Fibroblast of skin of left biceps (primary cell): Measurements from ENCODE around the gene NACC2.
"Not testable (repeated sequence)": the region's sequence is repeated elsewhere in the genome, so short reads cannot be mapped to it uniquely, and the experiment has no call there.

Experiments used
- DNase-seq, 2 experiments: peaks; one replicate each; pipeline ENCODE4 v3.0.0-alpha.2; 2013; ENCODE audit warnings: low read depth in 2 of 2

The NACC2 gene

DNA sequence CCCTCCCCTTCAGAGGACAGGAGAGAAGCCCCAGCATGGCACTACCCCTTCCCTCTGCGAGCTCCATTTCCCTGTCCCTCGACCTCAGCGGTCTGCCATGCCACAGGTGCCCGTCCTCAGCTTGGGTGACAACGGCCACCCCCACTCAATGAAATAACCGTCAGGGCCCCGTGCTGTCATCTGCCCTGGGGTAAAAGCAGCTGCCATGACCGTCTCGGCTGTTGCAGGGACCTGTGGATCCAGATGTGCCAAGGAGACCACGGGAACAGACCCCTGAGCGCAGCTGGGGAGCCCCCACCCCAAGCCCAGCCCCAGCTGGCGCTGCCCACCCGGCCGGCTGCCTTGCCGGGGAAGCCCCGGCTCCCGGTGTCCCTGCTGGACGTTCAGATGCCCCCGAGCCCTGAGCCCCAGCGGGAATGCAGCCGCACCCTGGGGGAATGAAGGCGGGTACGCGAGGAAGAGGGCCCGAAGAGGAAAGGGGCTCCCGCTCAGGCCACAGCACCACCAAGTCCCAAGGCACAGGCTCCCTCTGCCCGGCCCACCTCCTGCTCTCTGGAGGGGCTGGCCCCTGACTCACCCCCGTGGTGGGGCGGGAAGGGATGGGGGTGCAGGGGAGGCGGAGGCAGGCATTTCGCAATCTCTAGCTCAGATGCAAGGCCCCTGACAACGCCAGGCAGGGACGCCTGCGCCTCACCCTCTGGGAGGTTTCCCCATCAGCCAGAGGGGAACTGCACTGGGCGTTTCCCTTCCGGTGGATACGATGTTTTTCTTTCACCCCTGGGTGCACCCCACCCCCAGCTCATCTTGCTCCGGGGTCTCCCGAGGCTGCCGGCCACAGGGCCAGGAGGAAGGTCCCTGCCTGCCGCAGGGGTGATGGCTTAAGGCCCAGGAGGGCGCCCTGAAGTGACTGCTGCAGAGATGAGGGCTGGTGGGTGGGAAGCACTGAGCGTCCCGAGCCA lies 49.2 kb downstream of the NACC2 start:
- peak in 1 of 2 experiments; percentile 16 for DNase-seq

- no peak for DNase-seq
Measured at GRCh38 chr9:136044971-136045594, 50.0 kb downstream of the NACC2 start.

GRCh38 chr9:136044207-136044970 lies 50.7 kb downstream of the NACC2 start:
- no peak for DNase-seq

DNA sequence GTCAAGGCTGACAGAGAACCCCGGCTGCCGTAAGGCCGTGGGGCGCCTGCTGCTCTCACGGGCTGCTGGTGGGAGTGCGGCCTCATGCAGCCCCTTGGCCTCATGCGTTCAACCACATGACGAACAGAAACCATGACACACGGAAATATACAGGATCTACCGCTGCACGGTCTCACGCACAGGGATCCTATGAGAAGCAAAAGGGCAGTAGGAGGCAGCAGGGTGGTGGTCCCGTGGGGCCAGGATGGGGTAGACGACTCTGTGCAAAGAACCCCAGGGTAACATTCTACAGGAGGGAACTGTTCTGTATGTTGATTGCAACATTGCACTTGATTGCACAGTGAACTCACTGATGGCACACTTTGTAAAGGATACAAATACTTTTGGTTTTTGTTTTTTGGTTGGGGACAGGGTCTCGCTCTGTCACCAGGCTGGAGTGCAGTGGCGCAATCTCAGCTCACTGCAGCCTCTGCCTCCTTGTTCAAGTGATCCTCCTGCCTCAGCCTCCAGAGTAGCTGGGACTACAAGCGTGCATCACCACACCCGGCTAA lies 51.6 kb downstream of the NACC2 start:
- no peak for DNase-seq

DNA sequence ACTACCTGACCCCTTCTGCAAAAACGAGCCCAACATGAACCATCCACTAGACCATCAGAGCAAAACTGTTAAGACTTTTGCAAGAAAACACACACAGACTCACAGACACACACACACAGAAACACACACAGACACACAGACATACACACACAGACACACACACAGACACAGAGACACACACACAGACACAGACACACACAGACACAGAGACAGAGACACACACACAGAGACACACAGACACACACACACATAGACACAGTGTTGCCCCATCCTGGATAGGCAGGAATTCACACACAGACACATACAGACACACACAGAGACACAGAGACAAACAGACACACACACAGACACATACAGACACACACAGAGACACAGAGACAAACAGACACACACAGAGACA lies 52.5 kb downstream of the NACC2 start:
- no peak for DNase-seq

DNA sequence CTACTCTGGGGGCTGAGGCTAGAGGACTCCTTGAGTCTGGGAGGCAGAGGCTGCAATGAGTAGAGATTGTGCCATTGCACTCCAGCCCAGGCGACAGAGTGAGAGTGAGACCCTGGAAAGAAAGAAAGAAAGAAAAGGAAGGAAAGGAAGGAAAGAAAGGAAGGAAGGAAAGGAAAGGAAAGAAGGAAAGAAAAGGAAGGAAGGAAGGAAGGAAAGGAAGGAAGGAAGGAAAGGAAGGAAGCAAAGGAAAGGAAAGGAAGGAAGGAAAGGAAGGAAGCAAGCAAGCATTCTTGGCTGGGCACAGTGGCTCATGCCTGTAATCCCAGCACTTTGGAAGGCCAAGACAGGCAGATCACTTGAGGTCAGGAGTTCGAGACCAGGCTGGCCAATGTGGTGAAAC lies 54.2 kb downstream of the NACC2 start:
- DNase-seq = not testable (repeated sequence)

DNA sequence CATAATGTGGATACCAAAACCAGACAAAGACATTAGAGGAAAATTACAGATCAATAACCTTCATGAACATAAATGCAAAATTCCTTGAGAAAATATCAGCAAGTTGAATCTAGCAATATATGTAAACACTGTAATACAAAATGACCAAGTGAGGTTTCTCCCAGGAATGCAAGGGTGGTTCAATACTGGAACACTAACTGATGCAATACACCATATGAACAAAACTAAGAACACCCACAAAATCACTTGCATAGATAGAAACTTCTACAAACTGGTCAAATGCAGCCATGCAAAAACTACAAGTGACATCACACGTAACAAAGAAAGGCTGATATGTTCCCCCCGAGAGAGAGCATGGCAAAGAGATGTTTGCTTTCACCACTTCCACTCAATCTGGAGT lies 55.6 kb downstream of the NACC2 start:
- no peak for DNase-seq

- DNase-seq = no peak
Measured at GRCh38 chr9:136036848-136037247, 58.2 kb downstream of the NACC2 start.

- no peak for DNase-seq
Measured at GRCh38 chr9:136036050-136036449, 59.0 kb downstream of the NACC2 start.

DNA sequence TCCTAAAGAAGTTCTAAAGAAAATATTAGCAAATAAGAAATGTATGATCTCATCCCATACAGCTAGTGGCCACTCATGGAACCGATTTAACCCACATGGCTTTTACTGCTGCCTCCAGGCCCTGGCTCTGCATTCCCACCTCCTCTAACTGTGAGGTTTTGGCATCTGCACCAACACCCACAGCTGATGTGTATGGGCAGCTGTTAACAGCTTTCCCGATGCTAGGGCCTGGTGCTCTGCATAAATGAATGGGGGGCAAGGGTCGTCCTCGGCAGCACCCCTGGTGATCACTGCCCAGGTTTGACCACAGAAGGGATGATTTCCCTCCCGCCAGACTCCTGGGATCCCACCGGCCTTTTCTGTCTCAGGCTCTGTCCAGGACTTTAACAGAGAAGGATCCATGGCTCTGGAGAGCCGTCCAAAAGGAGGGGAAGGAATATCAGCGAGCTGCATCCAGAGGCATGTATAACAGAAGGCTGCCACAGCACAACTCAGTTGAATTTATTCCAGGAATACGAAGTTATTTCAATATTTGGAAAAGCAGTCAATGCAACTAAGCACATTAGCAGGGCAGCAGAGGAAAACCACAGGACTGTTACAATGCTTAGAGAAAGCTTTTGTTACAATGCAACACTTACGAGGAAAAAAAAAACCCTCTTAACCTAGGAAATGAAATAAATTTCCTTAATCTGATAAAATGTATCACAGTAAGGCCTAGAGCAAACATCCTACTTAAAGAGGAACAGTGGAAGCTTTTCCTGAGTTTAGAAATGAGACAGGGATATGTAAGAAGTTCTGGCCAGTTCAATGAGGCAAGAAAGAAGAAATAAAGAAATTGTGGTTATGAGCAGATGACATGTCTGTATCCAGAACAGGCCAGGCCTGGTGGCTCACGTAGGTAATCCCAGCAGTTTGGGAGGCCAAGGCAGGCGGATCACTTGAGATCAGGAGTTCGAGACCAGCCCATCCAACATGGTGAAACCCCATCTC lies 63.1 kb downstream of the NACC2 start:
- no peak for DNase-seq

DNA sequence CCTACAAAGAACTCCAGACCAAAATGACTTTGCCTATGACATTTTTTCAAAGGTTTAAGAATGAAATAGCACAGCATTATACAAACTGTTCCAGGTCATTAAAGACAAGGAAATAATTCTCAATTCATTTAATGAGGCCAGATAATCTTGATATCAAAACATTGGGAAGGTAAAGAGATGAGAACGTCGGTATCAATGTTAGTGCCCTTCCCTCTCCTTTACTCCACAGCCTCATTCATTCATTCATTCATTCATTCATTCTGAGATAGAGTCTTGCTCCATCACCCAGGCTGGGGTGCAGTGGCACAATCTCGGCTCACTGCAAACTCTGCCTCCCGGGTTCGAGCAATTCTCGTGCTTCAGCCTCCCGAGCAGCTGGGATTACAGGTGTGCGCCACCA lies 64.0 kb downstream of the NACC2 start:
- no peak for DNase-seq

GRCh38 chr9:136029556-136029955 lies 65.5 kb downstream of the NACC2 start:
- DNase-seq = no peak

DNA sequence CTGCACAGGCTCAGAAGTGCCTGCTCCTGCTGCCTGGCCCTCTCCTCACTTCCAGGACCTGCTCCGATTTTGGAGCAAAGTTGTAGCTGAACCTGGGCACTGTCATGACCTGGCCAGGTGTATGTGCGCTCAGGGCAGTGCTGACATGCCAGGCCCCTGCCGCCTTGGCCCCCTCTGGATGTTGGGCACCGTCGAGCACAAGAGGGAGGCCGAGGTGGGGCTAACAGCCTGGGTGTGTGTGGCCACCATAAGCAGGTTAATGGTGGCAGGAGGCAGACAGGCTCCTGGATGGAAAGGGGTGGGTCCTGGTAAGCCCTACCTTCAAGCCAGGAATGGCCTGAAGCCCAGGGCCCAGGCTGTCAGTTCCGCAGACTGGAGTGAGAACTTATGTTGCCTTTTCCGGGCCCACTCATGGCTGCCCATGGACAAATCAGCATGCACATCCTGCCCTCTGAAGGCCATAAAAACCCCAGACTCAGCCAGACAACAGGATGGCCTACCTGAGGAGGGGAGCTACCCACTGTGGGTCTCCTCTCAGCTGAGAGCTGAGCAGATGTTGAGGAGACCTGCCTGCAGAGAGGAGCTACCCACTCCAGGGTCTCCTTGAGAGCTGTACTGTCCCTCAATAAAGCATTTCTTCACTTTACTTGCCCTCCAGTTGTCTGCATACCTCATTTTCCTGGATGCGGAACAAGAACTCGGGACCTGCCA lies 66.2 kb downstream of the NACC2 start:
- DNase-seq = no peak

- DNase-seq = not testable (repeated sequence)
Measured at GRCh38 chr9:136026943-136027289, 68.2 kb downstream of the NACC2 start.

DNA sequence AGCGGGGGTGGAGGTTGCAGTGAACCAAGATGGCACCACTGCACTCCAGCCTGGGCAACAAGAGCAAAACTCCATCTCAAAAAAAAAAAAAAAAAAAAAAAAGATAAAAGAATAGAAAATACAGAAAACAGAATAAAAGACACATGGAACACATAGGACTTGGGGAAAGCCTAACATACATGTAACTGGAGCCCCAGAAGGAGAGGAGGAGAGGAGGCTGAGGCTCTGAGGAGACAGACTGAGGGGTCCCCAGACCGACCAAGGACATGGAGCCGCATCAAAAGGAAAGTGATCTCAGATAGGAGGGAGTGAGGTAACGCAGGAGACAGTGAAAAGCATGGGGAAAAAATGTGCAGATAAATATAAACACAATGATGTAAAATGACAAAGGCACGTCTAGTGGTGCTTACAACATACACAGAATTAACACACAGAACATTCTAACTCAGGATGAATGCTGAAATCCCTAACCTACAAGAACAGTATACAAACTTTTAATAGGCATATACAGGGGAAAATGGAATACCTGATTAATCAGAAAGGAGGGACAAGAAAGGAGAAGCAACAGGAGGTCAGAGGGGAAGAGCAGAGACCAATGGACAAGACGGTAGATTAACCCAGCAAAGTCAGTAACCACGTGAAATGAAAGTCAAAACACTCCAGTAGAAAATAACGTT lies 68.7 kb downstream of the NACC2 start:
- DNase-seq = no peak

DNA sequence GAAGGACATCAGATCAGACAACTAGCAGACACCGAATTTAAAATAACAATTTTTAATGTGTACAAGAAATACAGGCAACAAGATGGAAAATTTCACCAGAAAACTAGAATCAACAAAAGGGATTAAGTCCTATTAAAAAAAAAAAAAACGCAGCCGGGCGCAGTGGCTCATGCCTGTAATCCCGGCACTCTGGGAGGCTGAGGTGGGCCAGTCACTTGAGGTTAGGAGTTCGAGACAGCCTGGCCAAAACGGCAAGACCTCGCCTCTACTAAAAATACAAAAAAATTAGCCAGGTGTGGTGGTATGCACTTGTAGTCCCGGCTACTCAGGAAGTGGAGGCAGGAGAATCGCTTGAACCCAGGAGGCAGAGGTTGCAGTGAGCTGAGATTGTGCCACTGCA lies 69.6 kb downstream of the NACC2 start:
- no peak for DNase-seq

GRCh38 chr9:136024696-136025316 lies 70.3 kb downstream of the NACC2 start:
- DNase-seq = no peak

DNA sequence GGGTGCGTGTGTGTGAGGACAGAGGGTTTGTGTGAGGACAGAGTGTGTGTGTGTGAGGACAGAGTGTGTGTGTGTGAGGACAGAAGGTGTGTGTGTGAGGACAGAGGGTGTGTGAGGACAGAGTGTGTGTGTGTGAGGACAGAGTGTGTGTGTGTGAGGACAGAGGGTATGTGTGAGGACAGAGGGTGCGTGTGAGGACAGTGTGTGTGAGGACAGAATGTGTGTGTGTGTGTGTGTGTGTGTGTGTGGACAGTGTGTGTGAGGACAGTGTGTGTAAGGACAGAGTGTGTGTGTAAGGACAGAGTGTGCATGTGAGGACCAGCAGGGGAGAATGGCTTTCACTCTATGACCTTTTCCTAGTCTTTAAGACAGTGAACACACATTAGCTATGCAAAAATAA lies 70.8 kb downstream of the NACC2 start:
- no peak for DNase-seq
